OCI-LY7 (cell line): ENCODE results near the gene FGGY.

Experiments
- CTCF ChIP-seq: fragments of 200-600 bp; sonication (generic); conservative IDR thresholded peaks from 2 replicates; pipeline ENCODE4 v1.5.1; 2014; ENCODE audit warnings: mild to moderate bottlenecking, antibody characterized with exemption, low read length, moderate library complexity, mixed read lengths
- EZH2phosphoT487 ChIP-seq: fragments of 200-600 bp; sonication (generic); IDR thresholded peaks from 2 replicates; pipeline ENCODE4 v1.6.1; 2018; ENCODE audit warnings: low read depth, borderline replicate concordance, mild to moderate bottlenecking, mixed run types, antibody characterized with exemption, low read length, moderate library complexity, mixed read lengths

- TF ChIP-seq CTCF (no peak), EZH2phosphoT487 (no peak)
Measured at GRCh38 chr1:59480188-59480888, 183.4 kb downstream of the FGGY start.
